HL-60/S4 (cell line): ENCODE results near the gene SCYL1.

Experiments used
- in situ Hi-C: fragments of 300-500 bp; cut with MboI; formaldehyde crosslinking; loops from 2 replicates; pipeline ENCODE4 v1.14.3; 2022; ENCODE audit warnings: low sequenced_read_pairs

The SCYL1 gene

DNA sequence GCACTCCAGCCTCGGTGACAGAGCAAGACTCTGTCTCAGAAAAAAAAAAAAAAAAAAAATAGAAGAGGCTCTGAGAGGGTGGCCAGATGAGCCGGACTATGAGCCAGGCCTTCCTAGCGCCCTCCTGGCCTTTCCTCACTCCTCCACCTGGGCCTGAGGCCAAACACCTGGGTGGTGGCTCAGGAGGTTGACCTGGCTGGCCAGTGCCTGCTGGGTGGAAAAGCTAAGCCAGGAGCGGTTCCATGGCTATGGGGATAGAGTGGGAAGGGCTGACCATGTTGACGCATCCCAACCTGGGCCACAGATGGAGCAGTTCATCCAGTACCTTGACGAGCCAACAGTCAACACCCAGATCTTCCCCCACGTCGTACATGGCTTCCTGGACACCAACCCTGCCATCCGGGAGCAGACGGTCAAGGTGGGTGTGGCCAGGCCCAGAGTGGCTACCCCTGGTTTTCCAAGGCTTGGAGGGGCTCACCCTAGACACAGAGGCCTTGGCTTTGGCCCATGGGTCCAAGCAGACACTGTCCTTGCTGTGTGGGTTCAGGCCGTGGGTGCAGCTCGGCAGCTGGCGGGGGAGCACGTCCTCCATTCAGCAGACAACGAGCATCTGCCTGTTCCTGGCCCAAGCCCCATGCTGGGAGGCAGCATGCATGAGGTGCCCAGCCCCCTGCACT, 7.6 kb downstream of the SCYL1 start:
- in situ Hi-C loops = no loop called here

GRCh38 chr11:65535102-65535501, 10.2 kb downstream of the SCYL1 start:
- in situ Hi-C loops = no loop called here

DNA sequence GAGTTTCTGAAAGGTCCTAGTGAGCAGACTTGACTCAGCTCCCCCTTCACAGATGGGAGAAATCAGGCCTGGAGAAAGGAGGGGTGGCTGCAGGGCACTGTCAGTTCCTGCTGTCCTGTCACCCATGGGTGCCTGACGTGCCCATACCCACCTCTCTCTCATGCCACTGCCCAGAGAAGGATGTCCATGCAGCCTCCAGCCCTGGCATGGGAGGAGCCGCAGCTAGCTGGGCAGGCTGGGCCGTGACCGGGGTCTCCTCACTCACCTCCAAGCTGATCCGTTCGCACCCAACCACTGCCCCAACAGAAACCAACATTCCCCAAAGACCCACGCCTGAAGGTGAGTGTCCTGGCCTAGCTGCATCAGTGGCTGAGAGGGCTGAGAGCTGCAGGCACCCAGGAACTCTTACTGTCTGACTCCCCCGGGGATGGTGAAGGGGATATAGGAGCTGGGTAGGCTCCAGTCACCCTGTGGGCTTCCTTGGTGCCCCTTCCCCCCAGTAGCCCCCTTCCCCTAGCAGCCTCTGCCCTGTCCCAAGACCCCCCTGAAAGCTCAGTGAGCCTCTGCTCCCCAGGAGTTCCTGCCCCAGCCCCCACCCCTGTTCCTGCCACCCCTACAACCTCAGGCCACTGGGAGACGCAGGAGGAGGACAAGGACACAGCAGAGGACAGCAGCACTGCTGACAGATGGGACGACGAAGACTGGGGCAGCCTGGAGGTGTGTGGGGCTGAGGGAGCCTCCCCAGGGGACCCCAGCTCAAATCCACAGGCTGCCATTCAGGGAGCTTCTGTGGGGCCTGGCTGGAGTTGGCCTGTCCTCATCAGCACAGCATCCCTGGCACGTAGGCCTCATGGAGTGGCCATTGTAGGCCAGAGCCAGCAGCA, 11.8 kb downstream of the SCYL1 start:
- in situ Hi-C loops = no loop called here

GRCh38 chr11:65537296-65537597, 12.4 kb downstream of the SCYL1 start:
- in situ Hi-C loops = no loop called here

DNA sequence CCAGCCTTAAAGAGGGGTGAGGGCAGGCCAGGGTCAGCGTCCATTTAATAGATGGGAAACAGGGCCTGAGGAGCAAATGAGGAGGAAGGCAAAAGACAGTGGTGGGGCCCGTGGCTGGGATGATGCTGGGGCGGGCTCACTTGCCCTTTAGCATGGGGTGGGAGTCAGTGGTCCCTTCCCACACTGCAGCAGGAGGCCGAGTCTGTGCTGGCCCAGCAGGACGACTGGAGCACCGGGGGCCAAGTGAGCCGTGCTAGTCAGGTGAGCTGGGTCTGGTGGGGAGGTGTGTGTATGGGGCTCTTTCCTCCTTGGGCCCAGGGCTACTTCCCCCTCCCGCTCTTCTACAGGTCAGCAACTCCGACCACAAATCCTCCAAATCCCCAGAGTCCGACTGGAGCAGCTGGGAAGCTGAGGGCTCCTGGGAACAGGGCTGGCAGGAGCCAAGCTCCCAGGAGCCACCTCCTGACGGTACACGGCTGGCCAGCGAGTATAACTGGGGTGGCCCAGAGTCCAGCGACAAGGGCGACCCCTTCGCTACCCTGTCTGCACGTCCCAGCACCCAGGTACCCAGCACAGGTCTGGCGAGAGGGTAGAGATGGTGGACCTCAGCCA, 12.8 kb downstream of the SCYL1 start:
- in situ Hi-C loops = no loop called here

GRCh38 chr11:65538232-65538914, 13.5 kb downstream of the SCYL1 start:
- in situ Hi-C loops = no loop called here

DNA sequence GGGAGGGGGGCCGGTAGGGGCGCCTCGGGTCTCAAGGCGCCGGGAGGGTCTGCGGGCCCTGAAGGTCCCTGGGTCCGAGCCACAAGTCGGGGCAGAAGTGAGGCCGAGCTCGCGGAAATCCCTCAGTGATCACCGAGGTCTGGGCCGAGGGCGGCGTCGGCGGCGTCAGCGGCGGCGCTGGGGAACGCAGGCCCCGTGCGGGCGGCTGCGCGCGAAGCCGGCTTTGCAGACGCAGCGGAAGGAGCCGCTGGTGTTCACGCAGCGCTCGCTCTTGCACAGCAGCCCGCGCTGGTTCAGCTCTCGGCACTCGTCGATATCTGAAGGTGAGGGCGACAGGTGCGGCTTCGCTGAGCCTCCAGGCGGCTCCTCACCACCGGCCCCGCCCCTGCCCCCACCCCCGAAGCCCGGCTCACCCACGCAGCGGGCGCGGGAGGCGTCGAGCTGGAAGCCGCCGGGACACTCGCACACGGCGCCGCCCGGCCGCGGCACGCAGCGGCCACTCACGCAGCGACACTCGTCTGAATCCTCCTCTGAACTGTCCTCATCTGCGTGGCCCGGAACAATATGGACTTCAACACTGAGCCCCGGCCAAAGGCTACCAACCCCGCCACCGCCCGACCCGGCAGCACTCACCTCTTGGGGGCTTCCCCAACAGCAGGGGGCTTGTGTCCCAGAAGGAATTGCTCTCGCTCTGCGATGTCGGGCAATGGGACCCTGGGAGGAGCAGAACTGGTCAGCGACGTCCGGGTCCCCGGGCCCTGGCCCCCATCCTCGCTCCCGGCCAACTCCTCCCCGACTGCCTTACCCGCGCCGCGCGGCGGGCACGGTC, 14.2 kb downstream of the SCYL1 start:
- in situ Hi-C loops = no loop called here

DNA sequence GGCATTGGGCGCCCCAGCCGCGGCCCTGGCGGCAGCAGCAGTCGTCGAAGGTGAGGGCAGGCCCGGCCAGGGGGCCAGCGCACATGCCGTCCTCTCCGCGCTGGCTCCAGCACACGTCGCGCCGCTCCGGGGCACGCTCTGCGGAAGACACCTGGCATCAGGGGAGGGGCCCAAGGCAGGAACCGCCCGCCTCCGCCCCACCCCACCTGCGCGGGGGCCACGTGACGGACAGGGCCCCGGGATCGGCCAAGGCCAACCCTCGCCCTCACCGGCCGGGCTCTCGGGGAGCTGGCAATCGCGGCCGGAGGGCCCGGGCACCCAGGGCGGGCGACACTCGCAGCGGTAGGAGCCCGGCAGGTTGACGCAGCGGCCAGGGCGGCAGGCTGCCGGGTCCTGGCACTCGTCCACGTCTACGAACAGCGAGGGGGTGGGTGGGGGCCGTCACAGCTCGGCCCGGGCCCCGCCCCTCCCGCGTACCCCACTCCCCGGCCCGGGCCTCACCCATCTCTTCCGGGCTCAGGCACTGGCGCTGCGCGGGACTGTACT, 14.9 kb downstream of the SCYL1 start:
- in situ Hi-C loops = no loop called here

DNA sequence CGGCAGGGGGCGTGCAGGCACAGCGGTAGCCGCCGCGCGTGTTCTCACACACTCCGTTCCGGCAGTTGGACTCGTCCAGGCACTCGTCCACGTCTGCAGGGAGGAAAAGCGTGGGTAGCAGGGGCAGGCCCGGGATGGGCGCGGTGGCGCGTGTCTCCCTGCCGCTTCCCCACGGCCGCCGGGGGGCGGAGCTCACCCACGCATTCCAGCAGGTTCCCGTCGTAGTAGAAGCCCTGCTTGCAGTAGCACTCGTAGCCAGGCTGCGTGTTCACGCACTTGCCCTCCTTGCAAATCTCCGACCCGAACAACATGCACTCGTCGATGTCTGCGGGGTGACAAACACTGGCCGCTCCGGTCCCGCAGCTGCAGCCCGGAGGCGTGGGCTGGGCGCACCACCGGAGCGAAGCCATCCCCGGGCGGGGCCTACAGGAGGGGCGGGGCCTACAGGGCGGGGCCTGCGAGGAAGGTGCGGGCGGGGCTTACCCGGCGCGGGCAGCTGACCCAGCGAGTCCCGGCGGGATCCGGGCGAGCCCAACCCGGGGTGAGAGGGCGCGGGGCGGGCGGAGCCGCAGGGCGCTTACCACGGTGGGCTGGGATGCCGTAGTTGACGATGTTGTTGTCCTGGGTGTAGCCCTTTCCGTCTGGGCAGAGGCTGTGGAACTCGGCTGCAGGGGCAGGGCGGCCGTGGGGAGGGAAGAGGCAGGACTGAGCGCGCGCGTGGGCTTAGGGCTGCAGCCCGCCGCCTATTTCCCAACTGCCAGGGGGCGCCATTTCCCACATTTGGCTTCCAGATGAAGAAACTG, 15.6 kb downstream of the SCYL1 start:
- in situ Hi-C loops = no loop called here

- in situ Hi-C loops = no loop called here
Observed at GRCh38 chr11:65541093-65541982, 16.5 kb downstream of the SCYL1 start.

GRCh38 chr11:65542738-65543390, 18.0 kb downstream of the SCYL1 start:
- in situ Hi-C loops = no loop called here

DNA sequence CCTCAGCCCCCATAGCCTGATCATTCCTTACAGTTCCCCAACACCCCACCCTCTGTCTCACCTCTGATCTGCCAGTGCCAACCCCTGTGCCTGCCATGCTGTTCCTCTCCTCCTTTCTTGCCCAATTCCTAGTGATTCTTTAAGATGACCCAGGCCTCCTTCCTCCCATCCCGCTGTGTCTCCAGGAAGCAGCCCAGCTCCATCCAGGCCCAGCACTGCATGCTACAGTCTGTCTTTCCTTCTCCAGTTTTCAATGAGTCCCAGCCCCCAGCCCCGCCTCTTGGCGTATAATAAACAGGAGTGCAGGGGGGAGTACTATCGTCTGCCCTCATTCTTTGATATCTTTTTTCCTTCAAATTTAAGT, 21.0 kb downstream of the SCYL1 start:
- in situ Hi-C loops = no loop called here

DNA sequence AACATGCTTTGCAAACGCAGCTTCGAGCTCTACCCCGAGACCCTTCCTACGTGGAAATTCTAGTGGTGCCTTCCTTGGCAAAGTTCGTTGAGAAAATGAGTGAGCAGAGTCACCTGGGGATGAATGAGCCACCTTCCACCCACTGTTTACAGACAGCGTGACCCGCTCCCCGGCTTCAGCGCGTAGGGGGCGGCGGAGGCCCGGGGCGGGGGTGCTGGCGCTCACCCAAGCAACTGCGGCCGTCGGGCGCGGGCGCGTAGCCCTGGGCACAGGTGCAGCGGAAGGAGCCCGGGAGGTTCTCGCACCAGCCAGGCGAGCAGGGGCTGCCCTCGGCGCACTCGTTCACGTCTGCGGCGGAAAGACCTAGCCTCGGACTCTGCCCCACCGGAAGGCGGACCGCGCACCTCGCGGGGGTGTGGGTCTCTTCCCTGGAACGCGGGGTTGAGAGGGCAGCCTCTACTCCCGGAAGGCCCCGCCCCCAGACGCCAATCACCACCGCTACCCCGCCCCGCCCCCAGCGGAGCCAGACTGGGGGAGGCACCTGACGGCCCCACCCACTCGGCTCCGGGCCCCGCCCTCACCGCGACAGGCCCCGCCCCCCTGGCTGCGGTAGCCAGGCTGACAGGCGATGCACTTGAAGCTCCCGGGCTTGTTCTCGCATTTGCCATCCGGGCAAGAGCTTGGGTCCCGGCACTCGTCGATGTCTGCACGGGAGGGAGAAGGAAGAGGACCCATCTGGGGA, 21.5 kb downstream of the SCYL1 start:
- in situ Hi-C loops = no loop called here

- in situ Hi-C loops = no loop called here
Observed at GRCh38 chr11:65547446-65548125, 22.7 kb downstream of the SCYL1 start.

GRCh38 chr11:65548395-65548794, 23.5 kb downstream of the SCYL1 start:
- in situ Hi-C loops = no loop called here

- in situ Hi-C loops = no loop called here
Observed at GRCh38 chr11:65549096-65549495, 24.2 kb downstream of the SCYL1 start.
